Neuron (in vitro differentiated cells): Measurements from ENCODE around the gene EFNA5.

Experiments
- H2AFZ ChIP-seq: one replicate; pipeline ENCODE4 v1.6.1; 2013; ENCODE audit warnings: low read depth, mild to moderate bottlenecking, inconsistent platforms, low read length, moderate library complexity
- H3K27me3 ChIP-seq: one replicate; pipeline ENCODE4 v1.6.1; 2013; ENCODE audit warnings: low read length; ENCODE audit not compliant: insufficient read depth
- H3K36me3 ChIP-seq: one replicate; pipeline ENCODE4 v1.6.1; 2013; ENCODE audit warnings: low read length; ENCODE audit not compliant: insufficient read depth
- H3K4me1 ChIP-seq: one replicate; pipeline ENCODE4 v1.6.1; 2013; ENCODE audit warnings: low read length; ENCODE audit not compliant: insufficient read depth
- H3K4me3 ChIP-seq: 2 replicates; pipeline ENCODE4 v1.5.1; 2013; ENCODE audit warnings: mild to moderate bottlenecking, low read length, moderate library complexity
- H3K9me3 ChIP-seq: one replicate; pipeline ENCODE4 v1.6.1; 2013; ENCODE audit warnings: low read length

The EFNA5 gene

GRCh38 chr5:107517185-107518033 is 153.3 kb downstream of the EFNA5 start:
- Histone ChIP-seq H3K4me1 (peaks cover 59% of the 10 kb centered on the region), H3K27me3 (no peaks in the 10 kb centered on the region), H3K9me3 (no peaks in the 10 kb centered on the region), H2AFZ (no peak overlapping the region), H3K4me3 (no peak overlapping the region), H3K36me3 (no peaks in the 10 kb centered on the region)

- Histone ChIP-seq H3K36me3 (no peaks in the 10 kb centered on the region), H3K4me3 (no peak overlapping the region), H3K9me3 (no peaks in the 10 kb centered on the region), H3K27me3 (no peaks in the 10 kb centered on the region), H3K4me1 (peaks cover 66% of the 10 kb centered on the region), H2AFZ (no peak overlapping the region)
Measured at GRCh38 chr5:107516452-107517184, 154.1 kb downstream of the EFNA5 start.

GRCh38 chr5:107515521-107516080 is 155.1 kb downstream of the EFNA5 start:
- Histone ChIP-seq H3K4me1 (peaks cover 68% of the 10 kb centered on the region), H3K36me3 (no peaks in the 10 kb centered on the region), H3K4me3 (no peak overlapping the region), H2AFZ (no peak overlapping the region), H3K27me3 (no peaks in the 10 kb centered on the region), H3K9me3 (no peaks in the 10 kb centered on the region)

GRCh38 chr5:107514305-107514704 is 156.4 kb downstream of the EFNA5 start:
- Histone ChIP-seq H3K4me3 (no peak overlapping the region), H3K4me1 (peaks cover 59% of the 10 kb centered on the region), H3K36me3 (no peaks in the 10 kb centered on the region)

GRCh38 chr5:107513337-107514085 is 157.2 kb downstream of the EFNA5 start:
- H3K9me3 ChIP-seq: no peaks in the 10 kb centered on the region
- H3K36me3 ChIP-seq: no peaks in the 10 kb centered on the region
- no peak overlapping the region for H2AFZ ChIP-seq
- H3K4me3 ChIP-seq: no peak overlapping the region
- no peaks in the 10 kb centered on the region for H3K27me3 ChIP-seq
- peaks cover 51% of the 10 kb centered on the region for H3K4me1 ChIP-seq

More at GRCh38 chr5:107514305-107514704, 156.4 kb downstream of the EFNA5 start:
- H3K27me3 ChIP-seq: no peaks in the 10 kb centered on the region
- H3K9me3 ChIP-seq: no peaks in the 10 kb centered on the region
- H2AFZ ChIP-seq: no peak overlapping the region

- no peaks in the 10 kb centered on the region for H3K27me3 ChIP-seq
- H3K36me3 ChIP-seq: no peaks in the 10 kb centered on the region
- H3K9me3 ChIP-seq: no peaks in the 10 kb centered on the region
- H2AFZ ChIP-seq: no peak overlapping the region
- no peak overlapping the region for H3K4me3 ChIP-seq
- peaks cover 36% of the 10 kb centered on the region for H3K4me1 ChIP-seq
Measured at GRCh38 chr5:107512029-107512428, 158.7 kb downstream of the EFNA5 start.

GRCh38 chr5:107510125-107510524 is 160.6 kb downstream of the EFNA5 start:
- Histone ChIP-seq H3K27me3 (no peaks in the 10 kb centered on the region), H3K4me1 (peaks cover 36% of the 10 kb centered on the region), H3K36me3 (no peaks in the 10 kb centered on the region), H2AFZ (no peak overlapping the region), H3K4me3 (no peak overlapping the region), H3K9me3 (no peaks in the 10 kb centered on the region)

- no peaks in the 10 kb centered on the region for H3K36me3 ChIP-seq
- no peaks in the 10 kb centered on the region for H3K27me3 ChIP-seq
- H3K9me3 ChIP-seq: no peaks in the 10 kb centered on the region
- no peak overlapping the region for H2AFZ ChIP-seq
- H3K4me1 ChIP-seq: peaks cover 22% of the 10 kb centered on the region
- H3K4me3 ChIP-seq: no peak overlapping the region
Measured at GRCh38 chr5:107508097-107508496, 162.6 kb downstream of the EFNA5 start.

GRCh38 chr5:107505763-107506534 is 164.8 kb downstream of the EFNA5 start:
- Histone ChIP-seq H3K4me3 (no peak overlapping the region), H3K36me3 (no peaks in the 10 kb centered on the region), H3K4me1 (peaks cover 8% of the 10 kb centered on the region), H3K27me3 (no peaks in the 10 kb centered on the region), H2AFZ (no peak overlapping the region), H3K9me3 (no peaks in the 10 kb centered on the region)

- Histone ChIP-seq H2AFZ (no peak overlapping the region), H3K9me3 (no peaks in the 10 kb centered on the region), H3K4me3 (no peak overlapping the region), H3K4me1 (peaks cover 20% of the 10 kb centered on the region), H3K27me3 (no peaks in the 10 kb centered on the region), H3K36me3 (no peaks in the 10 kb centered on the region)
Measured at GRCh38 chr5:107504424-107504823, 166.3 kb downstream of the EFNA5 start.

- Histone ChIP-seq H3K27me3 (no peaks in the 10 kb centered on the region), H3K9me3 (no peaks in the 10 kb centered on the region), H3K4me1 (peaks cover 30% of the 10 kb centered on the region), H2AFZ (no peak overlapping the region), H3K4me3 (no peak overlapping the region), H3K36me3 (no peaks in the 10 kb centered on the region)
Measured at GRCh38 chr5:107502676-107503060, 168.1 kb downstream of the EFNA5 start.

- H3K9me3 ChIP-seq: no peaks in the 10 kb centered on the region
- H3K4me1 ChIP-seq: peaks cover 30% of the 10 kb centered on the region
- H3K27me3 ChIP-seq: no peaks in the 10 kb centered on the region
- no peak overlapping the region for H3K4me3 ChIP-seq
- H3K36me3 ChIP-seq: no peaks in the 10 kb centered on the region
- no peak overlapping the region for H2AFZ ChIP-seq
Measured at GRCh38 chr5:107501965-107502675, 168.6 kb downstream of the EFNA5 start.
